Measurements from ENCODE around the gene STARD5. TPM values are rescaled to one million over a fixed set of nuclear protein-coding genes. Genes with fewer than 3 reads are reported as not detected.

STARD5 gene
- total RNA-seq, 2 donors from 2014 or later, result 7.3 to 14.9 TPM

- Histone ChIP-seq H3K9me3 (no peaks in the 10 kb centered on the region), H3K27ac (peak overlapping the region in 1 of 2 donors; percentile 7), H3K4me3 (peak overlapping the region; percentile 56), H3K27me3 (replicated peaks; ENCODE audit: insufficient read depth) (no peaks in the 10 kb centered on the region), H3K36me3 (no peaks in the 10 kb centered on the region), H3K4me1 (ENCODE audit: control insufficient read depth in 1 of 2, low read depth in 2 of 2) (peaks cover 3 to 15% of the 10 kb centered on the region in 2 donors)
- TF ChIP-seq CTCF (IDR thresholded peaks at IDR 0.05), result no peak
- ATAC-seq (ENCODE audit: insufficient number of reproducible peaks, low FRiP score, low read depth), result no peak
- DNase-seq (ENCODE audit: low spot score), result no peak
Observed at GRCh38 chr15:81297147-81297572, 26.8 kb downstream of the STARD5 start.

GRCh38 chr15:81296673-81297072, 27.3 kb downstream of the STARD5 start:
- Histone ChIP-seq H3K36me3 (no peaks in the 10 kb centered on the region), H3K4me3 (peak overlapping the region; percentile 56), H3K4me1 (ENCODE audit: control insufficient read depth in 1 of 2, low read depth in 2 of 2) (peaks cover 3 to 15% of the 10 kb centered on the region in 2 donors), H3K27me3 (replicated peaks; ENCODE audit: insufficient read depth) (no peaks in the 10 kb centered on the region), H3K9me3 (no peaks in the 10 kb centered on the region), H3K27ac (peak overlapping the region in 1 of 2 donors; percentile 7)
- ATAC-seq (ENCODE audit: insufficient number of reproducible peaks, low FRiP score, low read depth) (no peak), DNase-seq (ENCODE audit: low spot score) (no peak)
- no peak for TF ChIP-seq CTCF (IDR thresholded peaks at IDR 0.05)

GRCh38 chr15:81296186-81296585, 27.8 kb downstream of the STARD5 start:
- Histone ChIP-seq H3K27ac (peak overlapping the region in 1 of 2 donors; percentile 7), H3K4me1 (ENCODE audit: control insufficient read depth in 1 of 2, low read depth in 2 of 2) (peaks cover 3 to 15% of the 10 kb centered on the region in 2 donors), H3K4me3 (no peak overlapping the region), H3K36me3 (no peaks in the 10 kb centered on the region), H3K9me3 (no peaks in the 10 kb centered on the region), H3K27me3 (replicated peaks; ENCODE audit: insufficient read depth) (no peaks in the 10 kb centered on the region)
- no peak for DNase-seq (ENCODE audit: low spot score)
- ATAC-seq (ENCODE audit: insufficient number of reproducible peaks, low FRiP score, low read depth), result no peak
- TF ChIP-seq CTCF (IDR thresholded peaks at IDR 0.05), result no peak

- ATAC-seq (ENCODE audit: insufficient number of reproducible peaks, low FRiP score, low read depth), result no peak
- no peak for DNase-seq (ENCODE audit: low spot score)
- Histone ChIP-seq H3K4me3 (no peak overlapping the region), H3K27ac (no peak overlapping the region), H3K4me1 (ENCODE audit: control insufficient read depth in 1 of 2, low read depth in 2 of 2) (peaks cover 3 to 15% of the 10 kb centered on the region in 2 donors), H3K36me3 (no peaks in the 10 kb centered on the region), H3K27me3 (replicated peaks; ENCODE audit: insufficient read depth) (no peaks in the 10 kb centered on the region), H3K9me3 (no peaks in the 10 kb centered on the region)
- no peak for TF ChIP-seq CTCF (IDR thresholded peaks at IDR 0.05)
Observed at GRCh38 chr15:81295486-81296121, 28.3 kb downstream of the STARD5 start.

GRCh38 chr15:81294516-81294880, 29.4 kb downstream of the STARD5 start:
- Histone ChIP-seq H3K4me1 (ENCODE audit: control insufficient read depth in 1 of 2, low read depth in 2 of 2) (peaks cover 3 to 15% of the 10 kb centered on the region in 2 donors), H3K36me3 (no peaks in the 10 kb centered on the region), H3K27ac (no peak overlapping the region), H3K9me3 (no peaks in the 10 kb centered on the region), H3K27me3 (replicated peaks; ENCODE audit: insufficient read depth) (no peaks in the 10 kb centered on the region), H3K4me3 (no peak overlapping the region)
- no peak for TF ChIP-seq CTCF (IDR thresholded peaks at IDR 0.05)
- ATAC-seq (ENCODE audit: insufficient number of reproducible peaks, low FRiP score, low read depth) (no peak), DNase-seq (ENCODE audit: low spot score) (no peak)

Data from thoracic aorta (tissue), 2 donors.